HG03442 (cell line): ENCODE measurements around the gene CACNB2.
"Not testable (repeated sequence)": the region's sequence is repeated elsewhere in the genome, so short reads cannot be mapped to it uniquely, and the experiment has no call there.

Experiments
- ATAC-seq: cut with Tn5 transposase; IDR thresholded peaks from one replicate; pipeline ENCODE4 v1.9.1; 2021; ENCODE audit warnings: mild to moderate bottlenecking, moderate library complexity; ENCODE audit not compliant: unreplicated experiment

The CACNB2 gene

DNA sequence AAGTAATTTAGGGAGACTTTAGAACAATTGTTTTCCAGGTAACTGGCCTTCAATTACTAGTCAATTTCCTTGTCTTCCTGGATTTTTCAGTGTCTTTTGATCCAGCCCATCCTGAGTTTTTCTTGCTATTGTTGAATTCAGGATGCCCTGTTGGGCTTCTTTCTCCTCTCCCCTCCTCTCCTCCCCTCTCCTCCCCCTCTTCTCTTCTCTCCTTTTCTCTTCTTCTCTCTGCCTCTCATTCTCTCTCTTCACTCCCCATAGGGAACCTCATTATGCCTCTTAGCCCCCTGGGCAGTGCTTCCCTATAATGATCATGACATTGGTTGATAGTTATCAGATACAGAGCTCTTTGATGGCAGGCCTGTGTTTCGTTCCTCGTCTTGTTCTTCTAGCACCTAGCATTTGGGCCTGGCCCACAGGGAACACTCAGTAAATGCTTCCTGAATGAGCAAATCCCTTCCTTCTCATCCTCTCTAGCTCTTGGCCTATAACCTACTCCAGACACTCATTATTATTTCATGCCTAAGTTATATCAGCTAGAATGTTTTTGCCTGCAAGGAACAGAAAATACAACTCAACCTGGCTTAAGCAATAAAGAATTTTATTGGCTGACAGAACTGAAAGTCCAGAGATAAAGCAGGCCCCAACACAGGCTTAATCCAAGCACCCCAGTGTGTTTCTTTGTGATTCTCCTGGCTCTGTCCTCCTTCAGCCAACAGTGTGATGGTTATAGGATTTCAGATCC, 56.8 kb downstream of the CACNB2 start:
- no peak for ATAC-seq

DNA sequence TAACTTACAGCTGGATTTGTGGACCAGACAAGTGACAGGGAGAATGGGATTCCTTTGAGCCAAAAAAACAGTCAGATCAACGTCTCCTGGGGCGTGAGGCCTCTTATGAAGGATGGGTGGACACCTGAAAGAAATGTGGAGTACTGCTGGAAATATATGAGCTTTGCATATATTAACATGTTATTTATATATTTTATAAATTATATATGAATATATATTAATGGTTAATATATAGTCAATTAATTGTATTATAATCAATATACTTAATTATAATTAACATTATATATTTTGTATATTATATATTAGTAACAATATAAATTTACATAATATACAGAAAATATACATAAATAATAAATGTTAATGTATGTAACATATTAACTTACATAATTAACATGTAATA, 57.5 kb downstream of the CACNB2 start:
- ATAC-seq = no peak

DNA sequence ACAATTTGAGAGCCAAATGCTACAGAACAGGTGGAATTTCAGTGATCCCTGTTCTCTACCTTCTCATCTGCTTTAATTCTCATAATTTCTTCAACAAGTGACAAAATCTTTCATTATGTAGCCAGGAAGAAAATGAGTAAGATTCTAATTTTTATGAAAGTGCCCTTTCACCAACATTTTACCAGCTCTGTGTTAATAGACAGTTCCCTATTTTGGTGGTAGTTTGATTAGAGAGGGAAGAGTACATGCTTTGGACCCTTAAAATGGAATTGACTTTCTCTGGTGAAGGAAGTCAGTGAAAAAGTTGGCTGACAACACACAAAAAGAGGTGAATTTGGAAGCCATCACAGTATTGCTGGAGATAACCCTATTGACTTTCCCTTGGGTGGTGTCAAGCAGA, 61.7 kb downstream of the CACNB2 start:
- ATAC-seq = no peak

DNA sequence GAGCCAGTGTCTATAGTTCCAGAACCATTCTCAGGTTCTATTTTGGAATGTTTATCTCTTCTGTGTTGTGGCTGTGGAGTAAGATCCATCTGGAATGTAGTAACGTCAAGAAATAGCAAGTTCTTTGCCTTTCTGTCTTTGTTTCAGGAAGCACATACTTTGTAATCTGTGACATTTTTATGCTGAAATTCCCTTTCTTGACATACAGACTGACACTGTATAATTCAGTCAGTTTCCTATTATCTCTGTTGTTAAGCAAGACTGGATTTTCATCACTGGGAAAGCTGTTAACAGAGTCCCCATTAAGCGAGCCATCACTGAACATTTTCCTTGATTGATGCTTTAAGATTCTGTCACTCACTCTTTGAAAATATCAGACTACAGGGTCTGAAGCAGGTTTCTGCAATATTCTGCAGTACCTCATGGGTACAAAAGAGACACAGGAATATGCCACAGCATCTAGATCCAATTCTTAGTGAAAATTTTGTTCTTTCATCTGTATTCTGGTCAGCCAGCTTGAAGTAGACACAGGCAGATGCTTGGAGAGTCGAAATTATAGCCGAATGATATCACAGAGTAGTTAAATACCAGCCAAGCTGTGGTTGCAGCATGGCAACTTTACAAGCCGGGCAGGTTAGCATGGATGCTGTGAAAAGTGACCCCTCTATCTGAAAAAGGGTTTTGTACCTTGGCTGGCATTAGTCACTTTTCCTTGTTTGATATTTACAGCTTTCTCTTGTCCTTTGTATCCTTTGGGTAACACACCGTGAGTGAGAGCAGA, 62.6 kb downstream of the CACNB2 start:
- no peak for ATAC-seq

DNA sequence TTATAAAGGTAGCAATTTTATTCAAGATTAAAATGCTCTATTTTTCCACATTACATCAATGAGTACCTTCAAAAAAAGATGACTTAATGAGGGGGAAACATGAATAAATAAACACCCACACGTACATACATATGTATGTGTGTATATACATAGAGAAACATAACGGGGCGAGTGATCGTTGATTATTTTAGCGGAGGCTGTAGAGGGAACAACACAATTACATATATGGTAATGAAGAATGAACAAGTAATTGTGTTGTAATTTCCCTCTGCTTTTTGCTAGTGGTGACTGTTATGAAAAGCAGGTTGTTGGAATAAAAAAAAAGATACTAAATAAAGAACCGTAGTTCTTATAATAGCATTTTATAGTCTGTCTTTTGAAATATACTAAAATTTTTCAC, 63.2 kb downstream of the CACNB2 start:
- no peak for ATAC-seq

DNA sequence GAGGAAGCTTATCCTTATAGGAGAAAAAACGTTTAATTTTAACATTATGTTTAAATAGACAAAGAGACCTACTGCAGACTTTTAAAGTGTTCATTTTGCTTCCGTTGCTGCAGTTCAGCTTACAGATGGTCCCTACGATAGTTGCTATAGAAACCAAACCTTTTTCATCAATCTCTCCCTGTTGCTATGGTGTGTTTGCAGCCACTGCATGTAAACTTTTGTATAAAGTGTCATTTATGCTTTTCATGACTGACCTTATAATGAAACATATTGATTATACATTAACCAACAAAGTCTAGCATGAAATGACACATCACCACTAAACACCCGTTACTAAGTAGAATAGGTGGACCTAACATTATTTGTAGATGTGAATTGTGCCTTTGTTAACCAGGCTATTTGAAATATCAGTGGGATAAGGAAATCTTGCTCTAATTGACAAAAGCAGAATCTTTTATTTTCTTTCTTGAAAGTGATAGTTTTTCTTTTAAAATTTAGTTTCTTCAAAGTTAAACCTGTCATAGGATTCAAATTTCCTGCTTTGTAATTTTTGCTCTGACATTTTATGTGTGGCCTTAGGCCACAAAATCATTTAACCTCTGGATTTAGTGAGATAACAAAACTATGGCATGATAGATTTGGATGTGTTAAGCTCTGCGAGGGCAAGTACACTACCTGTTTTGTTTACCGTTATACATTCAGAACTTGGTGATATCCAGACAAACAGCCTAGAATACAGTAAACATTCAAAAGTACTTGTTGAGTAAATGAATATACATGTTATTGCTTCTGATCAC, 64.0 kb downstream of the CACNB2 start:
- ATAC-seq = no peak

DNA sequence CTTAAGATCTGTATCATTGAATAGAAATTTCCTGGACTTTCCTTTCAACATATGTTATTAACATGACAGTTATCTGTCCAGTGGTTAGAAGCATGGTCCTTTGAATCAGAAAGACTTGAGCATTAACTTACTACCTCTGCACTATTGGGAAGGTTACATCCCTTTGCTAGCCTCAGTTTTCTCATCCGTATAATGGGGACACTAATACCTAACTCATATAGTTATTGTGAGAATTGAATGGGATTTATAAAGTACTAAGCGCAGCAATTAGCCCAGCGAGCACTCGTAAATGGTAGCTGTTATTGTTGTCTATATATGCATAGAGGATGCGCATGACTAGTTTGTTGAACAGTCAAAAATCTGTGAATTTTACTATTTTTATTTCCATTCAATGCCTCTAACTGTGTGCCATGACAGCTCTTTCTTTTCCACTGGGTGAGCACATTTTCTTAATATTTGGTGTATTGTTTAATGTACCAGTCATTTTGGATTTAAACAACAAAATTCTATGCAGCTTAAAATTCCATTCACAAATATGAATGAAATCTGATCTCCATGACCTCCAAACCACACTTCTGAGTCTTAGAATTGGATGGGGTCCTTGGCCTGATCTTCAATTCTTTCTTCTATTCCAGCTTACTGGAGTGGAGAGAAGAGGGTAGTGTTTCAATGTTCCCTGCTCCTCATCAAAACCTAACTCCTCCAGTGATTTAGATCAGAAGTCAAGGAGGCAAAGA, 65.0 kb downstream of the CACNB2 start:
- ATAC-seq = no peak

DNA sequence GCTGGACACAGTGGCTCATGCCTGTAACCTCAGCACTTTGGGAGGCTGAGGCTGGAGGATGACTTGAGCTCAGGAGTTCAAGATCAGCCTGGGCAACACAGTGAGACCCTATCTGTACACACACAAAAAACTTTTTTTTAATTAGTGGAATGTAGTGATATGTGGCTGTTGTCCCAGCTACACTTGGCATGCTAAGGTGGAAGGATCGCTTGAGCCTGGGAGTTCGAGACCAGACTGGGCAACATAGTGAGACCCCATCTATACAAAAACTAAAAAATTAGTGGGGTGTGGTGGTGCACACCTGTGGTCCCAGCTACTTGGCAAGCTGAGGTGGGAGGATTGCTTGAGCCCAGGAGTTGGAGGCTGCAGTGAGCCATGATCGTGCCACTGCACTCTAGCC, 68.0 kb downstream of the CACNB2 start:
- ATAC-seq = not testable (repeated sequence)

DNA sequence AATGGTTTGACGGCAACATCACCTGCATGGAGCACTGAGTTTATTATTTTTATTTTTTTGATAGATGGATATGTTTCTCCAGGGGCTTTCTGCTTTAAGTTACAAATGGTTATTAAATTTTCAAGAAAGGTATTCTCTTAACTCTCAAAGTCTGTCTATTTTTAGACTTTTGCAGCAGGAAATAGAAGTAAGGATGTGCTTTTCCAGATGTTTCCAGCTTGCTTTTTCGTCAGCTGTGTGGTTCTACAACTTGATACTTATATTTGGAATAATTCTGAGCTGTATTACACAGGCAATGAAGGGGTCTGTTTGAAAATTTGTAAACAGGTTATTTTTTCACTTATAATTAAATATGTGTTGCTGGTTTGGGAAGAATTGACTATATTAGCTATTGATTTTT, 69.0 kb downstream of the CACNB2 start:
- ATAC-seq = no peak

DNA sequence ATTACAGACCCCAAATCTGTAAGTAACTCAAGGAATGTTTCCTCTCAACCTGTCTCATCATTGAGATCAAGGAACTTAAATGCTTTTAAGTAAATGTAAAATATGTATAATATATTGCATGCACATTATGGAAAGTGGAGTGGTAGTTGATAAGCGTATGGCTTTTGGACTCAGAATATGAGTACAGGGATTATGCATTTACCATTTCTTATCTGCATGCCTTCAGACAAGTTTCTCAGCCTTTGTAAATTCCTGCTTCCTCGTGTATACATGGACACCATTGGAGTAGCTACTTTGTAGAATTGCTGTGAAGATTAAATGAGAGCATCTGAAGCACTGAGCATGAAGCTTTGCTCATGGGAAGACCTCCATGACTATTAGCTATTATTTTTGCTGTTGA, 70.5 kb downstream of the CACNB2 start:
- ATAC-seq = no peak

DNA sequence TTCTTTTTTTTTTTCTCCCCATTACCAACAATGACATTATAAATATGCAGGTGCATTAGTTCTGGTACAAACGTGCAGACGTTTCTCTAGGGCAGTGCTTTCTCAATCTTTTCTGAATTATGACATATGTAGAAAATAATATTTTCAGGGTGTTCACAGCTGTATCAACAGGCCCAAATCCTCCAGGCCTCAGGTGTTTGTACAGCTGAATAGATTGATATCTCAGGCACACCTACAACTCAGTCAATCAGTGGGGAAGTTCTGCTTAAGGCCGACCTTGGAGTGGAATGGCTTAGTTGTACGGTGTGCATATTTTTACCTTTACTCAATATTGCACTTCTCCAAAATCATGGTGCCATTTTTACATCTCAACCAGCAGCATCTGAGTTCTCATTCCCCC, 71.6 kb downstream of the CACNB2 start:
- no peak for ATAC-seq

DNA sequence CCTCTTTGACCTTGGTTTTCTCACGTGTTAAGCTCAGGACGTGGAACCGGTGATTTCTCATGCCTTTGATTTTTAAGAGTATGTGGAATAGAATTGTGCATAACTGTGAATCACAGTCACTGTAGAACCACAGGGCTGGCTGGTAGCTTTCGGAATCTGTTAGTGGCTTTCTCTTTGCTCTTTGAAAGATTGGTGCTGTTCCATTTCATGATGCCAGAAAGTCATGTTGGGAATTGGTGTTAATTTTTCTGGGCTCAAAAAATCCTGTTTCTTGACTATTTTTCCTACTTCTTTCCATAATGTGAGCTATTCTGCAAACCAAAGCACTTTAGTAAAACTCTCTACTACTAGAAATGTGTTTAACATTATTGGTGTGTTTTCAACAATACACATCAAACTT, 73.0 kb downstream of the CACNB2 start:
- ATAC-seq = no peak

DNA sequence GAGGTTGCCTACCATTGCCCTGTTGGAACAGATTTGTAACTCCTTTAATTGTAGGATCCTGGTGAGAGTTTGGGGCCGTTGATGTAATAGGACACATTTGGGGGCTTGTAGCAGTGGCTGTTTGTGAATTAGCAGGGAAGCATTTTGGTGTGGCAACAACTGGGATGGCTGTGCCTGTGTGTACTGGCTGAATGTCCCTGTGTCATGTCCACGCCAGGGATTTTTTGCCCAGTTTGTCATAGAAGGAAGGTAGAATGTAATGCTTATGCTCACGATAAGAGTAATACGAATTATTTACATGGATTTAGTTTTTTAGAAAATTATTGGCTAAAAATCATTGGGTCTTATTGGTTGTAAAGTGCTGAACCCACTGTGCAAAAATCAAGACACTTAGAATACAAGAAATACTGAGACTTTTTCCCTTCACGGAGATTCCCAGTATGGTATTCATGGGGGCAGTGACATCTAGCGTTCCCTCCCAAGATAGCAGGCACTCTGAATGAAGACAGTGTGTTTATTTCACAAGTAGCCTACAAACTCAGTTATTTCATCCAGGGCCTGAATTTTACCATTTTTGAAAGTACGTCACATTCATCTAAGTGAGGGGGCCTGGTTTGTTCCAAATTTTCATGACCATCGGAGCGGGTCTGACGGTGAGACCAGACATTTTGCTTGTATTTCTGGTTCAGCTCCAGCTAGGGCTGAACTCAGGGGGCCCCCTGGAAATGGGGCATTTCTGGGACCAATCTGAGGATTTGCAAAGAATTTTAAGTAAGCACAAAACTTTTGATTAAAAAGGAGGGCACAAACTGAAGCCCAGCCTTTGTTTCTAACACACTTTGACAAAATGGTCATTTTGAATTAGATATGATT, 74.7 kb downstream of the CACNB2 start:
- no peak for ATAC-seq

DNA sequence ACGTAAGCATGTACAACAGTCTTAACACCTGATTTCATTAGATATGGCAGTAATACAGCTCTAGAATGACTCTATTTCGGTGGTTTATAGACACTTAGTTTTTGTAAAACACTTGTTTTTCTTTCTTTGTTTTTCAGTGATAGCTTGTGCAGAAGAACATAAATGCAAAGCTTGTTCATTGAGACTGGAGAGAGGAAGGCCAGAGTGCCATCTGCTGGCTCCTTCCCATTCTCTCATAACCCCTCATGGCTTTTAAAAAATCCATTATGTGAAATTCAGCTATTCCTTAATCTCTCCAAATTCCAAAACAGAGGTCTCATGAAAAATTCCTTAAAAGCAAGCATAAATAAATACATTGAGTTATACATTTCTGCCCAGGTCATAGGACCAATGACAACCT, 76.3 kb downstream of the CACNB2 start:
- ATAC-seq = no peak

DNA sequence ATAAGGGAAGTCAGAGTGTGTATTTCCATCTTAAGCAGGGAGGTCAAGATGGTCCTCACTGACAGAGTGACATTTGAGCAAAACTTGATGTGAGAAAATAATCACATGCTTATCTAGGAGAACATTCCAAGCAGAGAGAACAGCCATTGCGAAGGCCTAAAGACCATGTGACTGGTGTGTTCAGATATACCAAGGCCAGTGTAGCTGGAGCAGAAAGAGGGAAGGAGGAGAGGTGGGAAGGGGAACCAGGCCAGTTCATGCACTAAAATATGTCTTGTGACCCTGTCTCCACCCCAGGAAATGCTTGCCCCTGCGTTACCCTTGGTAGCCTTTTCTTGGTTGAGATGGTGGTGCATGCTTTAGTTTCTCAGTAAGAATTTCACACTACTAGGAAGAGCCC, 77.4 kb downstream of the CACNB2 start:
- ATAC-seq = no peak

DNA sequence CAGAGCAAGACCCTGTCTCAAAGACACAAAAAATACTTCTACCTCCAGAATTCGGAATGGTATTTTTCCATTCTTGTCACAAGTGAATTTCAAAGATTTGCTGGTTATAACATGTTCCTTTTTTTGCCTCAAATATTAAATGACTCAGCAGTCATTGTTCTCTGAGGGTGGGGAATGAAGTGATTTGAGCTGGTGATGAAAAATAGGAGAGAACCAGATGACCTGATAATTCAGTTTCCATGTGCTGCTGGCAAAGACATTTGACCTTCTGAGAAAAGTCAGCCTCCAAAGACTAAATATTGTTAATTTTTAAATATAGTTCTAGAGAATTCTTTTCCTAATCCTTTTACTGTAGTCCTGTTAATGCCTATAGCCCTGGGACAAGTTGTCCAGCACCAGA, 78.9 kb downstream of the CACNB2 start:
- ATAC-seq = no peak

DNA sequence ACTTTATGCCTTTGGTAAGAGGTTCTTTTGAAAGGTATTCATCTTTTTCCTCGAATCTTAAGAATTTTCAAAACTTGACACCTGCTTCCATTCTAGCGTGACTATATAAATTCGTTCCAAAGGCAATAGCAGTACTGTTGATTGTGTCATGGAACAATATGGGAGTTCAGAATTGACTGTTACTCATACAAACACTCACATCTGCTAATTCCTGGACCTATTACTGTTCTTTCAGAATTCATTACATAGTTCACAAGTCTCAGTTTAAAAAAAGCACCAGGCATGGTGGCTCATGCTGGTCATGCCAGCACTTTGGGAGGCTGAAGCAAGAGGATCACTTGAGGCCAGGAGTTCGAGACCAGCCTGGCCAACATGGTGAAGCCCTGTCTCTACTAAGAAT, 80.9 kb downstream of the CACNB2 start:
- ATAC-seq = no peak

DNA sequence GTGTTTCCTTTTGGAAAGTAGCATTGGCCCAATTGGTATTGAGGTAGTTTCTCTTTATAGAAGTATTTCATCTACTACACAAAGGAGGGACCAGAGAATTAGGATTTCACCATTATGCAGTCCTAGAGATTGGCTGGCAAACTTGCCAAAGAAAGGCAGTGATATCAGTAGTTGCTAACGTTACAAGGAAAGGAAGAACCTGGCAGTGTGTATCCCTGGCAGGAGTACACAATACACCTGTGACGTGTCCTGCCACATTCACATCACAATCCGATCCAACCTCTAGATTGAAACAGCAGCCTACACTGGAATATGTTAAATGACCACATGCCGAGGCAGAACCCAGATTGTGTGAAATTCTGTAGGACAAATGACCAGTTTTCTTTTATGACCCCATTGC, 81.7 kb downstream of the CACNB2 start:
- ATAC-seq = no peak

DNA sequence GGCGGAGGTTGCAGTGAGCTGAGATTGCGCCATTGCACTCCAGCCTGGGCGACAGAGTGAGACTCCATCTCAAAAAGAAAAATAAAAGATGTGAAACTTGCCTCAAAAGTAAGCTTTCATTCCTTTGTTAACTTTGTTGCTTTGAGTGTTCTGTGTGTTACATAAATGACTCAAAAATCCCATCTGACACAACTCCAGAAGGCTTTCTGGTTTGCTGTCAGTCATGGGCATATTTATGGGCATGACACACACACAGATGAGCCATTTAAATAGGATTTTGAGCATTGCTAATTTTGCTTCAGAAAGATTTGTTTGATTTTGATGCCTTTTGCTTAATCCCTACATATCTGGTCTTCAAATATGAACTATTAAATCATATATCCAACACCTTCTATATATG, 82.6 kb downstream of the CACNB2 start:
- ATAC-seq = no peak

DNA sequence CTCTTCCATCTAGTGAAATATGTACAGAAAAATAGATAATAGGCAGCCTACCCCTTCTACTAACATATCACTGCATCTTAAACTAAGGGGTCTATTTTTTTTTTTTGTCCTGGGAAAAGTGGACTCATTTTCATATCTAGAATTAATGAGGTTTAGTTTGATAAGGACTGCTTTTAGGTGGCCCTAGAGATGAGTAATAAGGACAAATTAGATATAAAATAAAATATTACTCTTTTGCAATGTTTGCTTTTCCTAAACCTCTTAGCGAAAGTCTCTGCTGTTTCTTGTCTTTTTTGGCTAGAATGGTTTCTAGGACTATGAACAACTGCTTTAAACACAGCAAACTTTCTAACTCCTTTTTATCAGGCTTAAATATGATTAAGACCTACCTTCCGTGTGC, 83.7 kb downstream of the CACNB2 start:
- no peak for ATAC-seq
